HS-5 (cell line): Measurements from ENCODE around the gene SSBP2.

ENCODE experiments used
- DNase-seq: peaks from one replicate; pipeline ENCODE4 v3.0.0-alpha.2; 2012; ENCODE audit warnings: low read depth

Gene SSBP2

GRCh38 chr5:81388169-81388568 lies 362.7 kb downstream of the SSBP2 start:
- DNase-seq: no peak

- no peak for DNase-seq
Measured at GRCh38 chr5:81383867-81384266, 367.0 kb downstream of the SSBP2 start.

GRCh38 chr5:81371354-81371876 lies 379.5 kb downstream of the SSBP2 start:
- no peak for DNase-seq

- no peak for DNase-seq
Measured at GRCh38 chr5:81370912-81371311, 380.0 kb downstream of the SSBP2 start.

- DNase-seq: no peak
Measured at GRCh38 chr5:81365541-81365940, 385.4 kb downstream of the SSBP2 start.

GRCh38 chr5:81363093-81363871 lies 387.6 kb downstream of the SSBP2 start:
- DNase-seq: no peak
